Posterior cingulate gyrus (tissue), 11 donors: ENCODE results near the gene IGF2R.

ENCODE experiments used
- DNase-seq, 10 donors: peaks; one replicate each; pipeline versions ENCODE4 v3.0.0 to v3.0.0-alpha.2; 2020 to 2021; ENCODE audit warnings: mixed read lengths in 3 of 10
- intact Hi-C: fragments of 100-400 bp; cut with DNase I; formaldehyde crosslinking; loops from one replicate; pipeline ENCODE4 v1.15.1; 2023

The IGF2R gene

DNA sequence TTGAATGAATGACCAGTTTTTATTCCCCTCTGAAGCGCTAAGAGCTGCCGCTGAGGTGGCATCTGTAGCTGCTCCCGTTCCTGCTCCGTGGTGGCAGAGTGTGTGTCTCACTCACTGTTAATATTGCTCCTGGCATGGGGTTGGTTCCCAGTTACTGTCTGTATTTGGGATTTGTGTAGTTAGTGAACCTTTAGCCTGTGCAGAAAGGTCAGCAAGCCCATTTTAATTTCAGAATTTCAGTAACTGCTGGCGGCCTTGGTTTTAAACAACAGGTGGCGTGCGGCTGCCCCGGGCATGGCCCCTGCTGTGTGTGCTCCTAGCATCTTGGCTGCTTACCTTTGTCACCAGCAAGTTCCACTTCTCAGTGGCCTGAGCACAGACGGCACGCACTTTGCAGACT lies 98.7 kb downstream of the IGF2R start:
- intact Hi-C loops = no loop called here
- no peak for DNase-seq

DNA sequence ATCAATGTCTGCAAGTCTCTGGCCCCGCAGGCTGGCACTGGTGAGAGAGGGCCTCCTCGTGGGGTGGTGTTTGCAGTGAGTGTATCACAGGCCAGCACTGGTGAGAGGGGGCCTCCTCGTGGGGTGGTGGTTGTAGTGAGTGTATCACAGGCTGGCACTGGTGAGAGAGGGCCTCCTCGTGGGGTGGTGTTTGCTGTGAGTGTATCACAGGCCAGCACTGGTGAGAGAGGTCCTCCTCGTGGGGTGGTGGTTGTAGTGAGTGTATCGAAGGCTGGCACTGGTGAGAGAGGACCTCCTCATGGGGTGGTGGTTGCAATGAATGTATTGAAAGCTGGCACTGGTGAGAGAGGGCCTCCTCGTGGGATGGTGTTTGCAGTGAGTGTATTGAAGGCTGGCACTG lies 99.5 kb downstream of the IGF2R start:
- intact Hi-C loops = no loop called here

DNA sequence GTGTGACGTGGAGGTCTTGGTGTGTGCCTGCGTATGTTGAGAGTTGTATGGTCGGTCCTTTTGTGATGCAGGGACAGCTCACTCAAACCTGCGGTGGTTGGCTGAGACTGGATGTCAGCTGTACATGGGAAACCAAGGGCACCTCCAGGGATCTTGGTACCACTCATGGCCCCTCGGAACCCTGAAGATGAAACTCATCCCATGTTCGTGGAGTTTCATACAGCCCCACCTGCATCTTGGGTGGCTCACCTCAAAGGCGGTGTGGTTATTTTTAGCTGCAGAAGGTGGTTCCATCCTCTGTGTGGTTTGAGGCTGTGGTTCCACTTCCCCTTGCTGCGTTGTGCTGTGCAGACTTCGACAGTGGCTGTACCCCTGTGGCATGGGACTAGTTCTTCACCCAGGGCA lies 100.2 kb downstream of the IGF2R start:
- DNase-seq = no peak

More for the DNA sequence above, 99.5 kb downstream of the IGF2R start:
- no peak for DNase-seq

DNA sequence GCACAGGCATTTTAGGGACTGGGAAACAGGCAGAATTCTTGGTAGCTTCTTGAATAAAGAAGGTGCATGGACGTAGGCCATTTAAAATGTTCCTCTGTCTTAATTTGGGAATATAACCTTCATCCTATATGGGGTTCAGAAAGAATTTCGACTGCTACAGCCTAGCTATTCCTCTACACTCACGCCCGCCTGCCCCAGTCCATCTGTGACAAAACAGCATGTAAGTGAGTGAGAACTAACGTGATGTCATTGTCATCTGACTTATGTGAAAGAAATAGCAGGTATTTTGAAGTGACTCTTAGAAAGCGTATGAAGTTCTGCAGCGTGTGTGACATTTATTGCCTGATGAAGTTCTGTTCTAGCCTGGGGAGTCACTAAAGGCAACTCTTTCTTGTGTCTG lies 100.6 kb downstream of the IGF2R start:
- no peak for DNase-seq
- intact Hi-C loops = no loop called here

More for the DNA sequence above, 100.2 kb downstream of the IGF2R start:
- intact Hi-C loops = no loop called here

GRCh38 chr6:160070427-160070826 lies 101.5 kb downstream of the IGF2R start:
- intact Hi-C loops = no loop called here
- DNase-seq = no peak

- no peak for DNase-seq
- intact Hi-C loops = no loop called here
These were observed 101.9 kb downstream of the IGF2R start for GRCh38 chr6:160070831-160071230.

- DNase-seq = peak in 1 of 10 donors; percentile 73
- intact Hi-C loops = no loop called here
These were observed 103.2 kb downstream of the IGF2R start for GRCh38 chr6:160071805-160072690.

DNA sequence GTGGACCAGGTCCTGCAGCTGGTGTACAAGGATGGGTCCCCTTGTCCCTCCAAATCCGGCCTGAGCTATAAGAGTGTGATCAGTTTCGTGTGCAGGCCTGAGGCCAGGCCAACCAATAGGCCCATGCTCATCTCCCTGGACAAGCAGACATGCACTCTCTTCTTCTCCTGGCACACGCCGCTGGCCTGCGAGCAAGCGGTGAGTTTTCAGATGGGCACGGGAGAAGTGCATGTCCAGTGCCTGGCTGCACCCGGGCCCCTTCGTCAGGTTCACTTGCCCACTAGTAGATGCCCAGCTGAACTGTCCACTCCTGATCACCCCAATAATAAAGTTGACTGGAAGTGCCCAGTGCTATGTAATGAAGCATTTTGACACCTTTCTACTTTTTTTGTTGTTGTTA lies 104.4 kb downstream of the IGF2R start:
- intact Hi-C loops = no loop called here
- peak in 1 of 10 donors; percentile 41 for DNase-seq

DNA sequence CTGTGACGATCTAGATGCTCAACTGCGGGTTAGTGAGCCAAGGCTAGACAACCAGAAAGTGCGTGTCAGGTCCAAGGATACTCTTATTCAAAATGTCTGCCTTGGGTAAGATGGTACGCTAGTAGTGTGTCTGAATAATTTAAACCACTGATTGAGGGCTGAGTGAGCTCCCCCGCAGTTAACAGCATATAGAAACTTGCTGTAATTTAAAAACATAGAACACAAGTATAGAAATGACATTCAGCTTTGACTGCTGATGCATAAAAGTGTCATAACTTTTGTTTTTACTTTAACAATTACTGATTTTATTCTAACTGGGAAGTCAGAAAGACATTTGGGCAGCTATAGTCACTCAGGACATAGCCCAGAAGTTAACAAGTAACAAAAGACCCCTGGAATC lies 107.1 kb downstream of the IGF2R start:
- DNase-seq = no peak
- intact Hi-C loops = no loop called here

- peak in 1 of 10 donors; percentile 32 for DNase-seq
- intact Hi-C loops = no loop called here
These were observed 108.1 kb downstream of the IGF2R start for GRCh38 chr6:160077024-160077423.

DNA sequence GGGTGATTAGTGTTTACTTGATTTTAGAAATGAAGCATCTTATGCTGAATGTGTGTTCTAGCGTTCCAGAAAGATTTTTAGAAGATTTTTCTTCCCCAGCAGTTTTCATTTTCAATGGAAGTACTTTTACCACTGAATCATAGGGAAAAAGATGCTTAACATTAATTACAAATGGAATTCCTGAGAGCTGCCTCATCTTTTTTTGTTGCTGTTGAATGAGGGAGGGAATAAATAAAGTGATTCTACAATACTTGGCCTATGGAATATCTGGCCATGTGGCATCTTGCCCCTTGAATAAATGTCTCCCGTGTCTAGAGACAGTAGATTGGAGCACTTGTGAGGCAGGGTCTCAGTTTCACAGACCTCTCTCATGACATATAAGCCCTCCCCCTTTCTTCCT lies 108.6 kb downstream of the IGF2R start:
- DNase-seq = no peak
- intact Hi-C loops = no loop called here

DNA sequence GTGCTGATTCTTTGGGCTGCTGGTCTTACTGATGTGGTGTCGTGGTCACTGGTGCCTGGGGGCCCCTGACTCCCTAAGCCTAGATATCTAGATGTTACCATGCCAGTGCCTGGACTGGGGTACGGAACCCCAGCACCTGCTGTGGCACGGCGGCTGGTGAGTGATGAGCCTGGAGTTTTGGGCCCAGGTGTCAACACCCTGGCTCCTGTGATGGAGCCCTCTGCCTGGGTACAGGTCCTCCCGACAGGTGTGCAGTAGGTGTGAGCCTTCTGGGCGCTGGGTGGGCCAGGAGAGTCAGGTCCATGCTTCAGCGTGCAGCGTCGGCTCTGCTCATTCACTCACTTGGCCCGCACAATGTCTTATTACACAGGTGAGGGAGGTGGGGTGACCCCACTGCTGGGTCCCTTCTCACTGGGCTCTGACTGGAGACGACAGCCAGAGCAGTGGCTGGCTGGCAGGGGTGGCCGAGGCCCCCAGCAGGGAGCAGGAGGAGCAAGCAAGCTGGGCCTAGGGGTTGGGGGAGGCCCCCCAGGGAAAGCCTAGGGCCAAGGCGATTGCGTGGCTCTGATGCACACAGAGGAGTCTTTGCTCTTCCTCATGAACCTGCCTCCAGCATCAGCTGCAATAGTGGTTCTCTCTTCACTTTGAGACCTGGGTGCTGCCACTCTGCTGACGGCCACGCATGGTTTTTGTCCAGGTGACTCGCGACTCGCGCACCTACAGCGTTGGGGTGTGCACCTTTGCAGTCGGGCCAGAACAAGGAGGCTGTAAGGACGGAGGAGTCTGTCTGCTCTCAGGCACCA lies 110.2 kb downstream of the IGF2R start:
- intact Hi-C loops = no loop called here
- peak in 2 of 10 donors; percentile 66 to 70 for DNase-seq

DNA sequence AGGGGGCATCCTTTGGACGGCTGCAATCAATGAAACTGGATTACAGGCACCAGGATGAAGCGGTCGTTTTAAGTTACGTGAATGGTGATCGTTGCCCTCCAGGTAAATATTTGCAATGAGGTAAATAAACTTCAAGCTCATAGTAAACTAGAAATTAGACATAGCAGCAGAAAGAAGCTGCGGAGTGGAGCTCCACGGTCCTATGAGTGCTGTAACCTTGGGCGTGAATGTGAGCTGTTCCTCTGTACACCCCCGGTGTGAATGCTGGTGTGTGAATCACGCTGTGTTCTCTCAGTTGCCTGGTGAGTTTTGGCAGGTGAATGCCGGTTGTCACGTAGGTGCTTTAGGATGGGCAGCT lies 110.8 kb downstream of the IGF2R start:
- peak in 1 of 10 donors; percentile 16 for DNase-seq
- intact Hi-C loops = loop anchor here (10.0 kb wide), 1 partner anchor 215 kb away; no protein-coding TSS in a partner anchor

- DNase-seq = peak in 2 of 10 donors; percentile 52 to 53
- intact Hi-C loops = loop anchor here (10.0 kb wide), 1 partner anchor 215 kb away; no protein-coding TSS in a partner anchor
These were observed 111.2 kb downstream of the IGF2R start for GRCh38 chr6:160080097-160080496.

DNA sequence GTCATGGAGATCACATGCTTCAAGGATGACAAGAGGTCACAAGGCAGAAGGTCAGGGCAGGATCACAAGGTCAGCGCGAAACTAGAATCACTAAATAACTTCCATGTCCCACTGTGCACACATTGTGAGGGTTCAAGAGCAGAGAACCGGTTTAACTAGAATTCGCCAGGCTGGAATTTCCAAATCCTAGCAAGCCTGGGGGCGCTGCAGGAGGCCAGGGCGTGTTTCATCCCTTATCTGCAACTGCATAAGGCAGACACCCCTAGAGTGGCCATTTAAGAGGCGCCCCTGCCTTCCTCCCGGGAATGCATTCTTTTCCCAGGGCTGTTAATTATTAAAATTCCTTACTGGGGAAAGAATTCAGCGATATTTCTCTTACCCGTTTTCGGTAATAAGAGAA lies 112.5 kb downstream of the IGF2R start:
- DNase-seq = peak in 1 of 10 donors; percentile 23
- intact Hi-C loops = loop anchor here (10.0 kb wide), 1 partner anchor 217 kb away; no protein-coding TSS in a partner anchor

DNA sequence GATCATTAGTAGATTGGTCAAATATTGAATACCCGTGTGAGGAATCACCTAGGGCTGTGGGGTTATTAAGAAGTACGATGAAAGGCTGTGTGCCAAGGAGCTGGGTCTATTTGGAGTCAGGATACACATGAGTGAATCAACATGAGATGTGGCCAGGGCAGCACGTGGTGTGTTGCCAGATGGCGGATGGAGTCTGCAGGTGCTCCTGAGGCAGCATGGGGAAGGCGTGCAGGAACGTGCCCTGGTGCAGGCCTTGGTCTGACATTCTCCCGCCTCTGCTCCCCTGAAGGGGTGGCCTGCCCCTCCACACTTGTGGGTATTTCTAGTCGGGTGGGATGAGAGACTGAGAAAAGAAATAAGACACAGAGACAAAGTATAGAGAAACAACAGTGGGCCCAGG lies 113.7 kb downstream of the IGF2R start:
- peak in 2 of 10 donors; percentile 60 to 78 for DNase-seq
- intact Hi-C loops = loop anchor here (10.0 kb wide), 1 partner anchor 218 kb away; no protein-coding TSS in a partner anchor

- intact Hi-C loops = loop anchor here (10.0 kb wide), 1 partner anchor 219 kb away; no protein-coding TSS in a partner anchor
- DNase-seq = peak in 2 of 10 donors; percentile 39 to 76
These were observed 115.4 kb downstream of the IGF2R start for GRCh38 chr6:160084198-160084776.

DNA sequence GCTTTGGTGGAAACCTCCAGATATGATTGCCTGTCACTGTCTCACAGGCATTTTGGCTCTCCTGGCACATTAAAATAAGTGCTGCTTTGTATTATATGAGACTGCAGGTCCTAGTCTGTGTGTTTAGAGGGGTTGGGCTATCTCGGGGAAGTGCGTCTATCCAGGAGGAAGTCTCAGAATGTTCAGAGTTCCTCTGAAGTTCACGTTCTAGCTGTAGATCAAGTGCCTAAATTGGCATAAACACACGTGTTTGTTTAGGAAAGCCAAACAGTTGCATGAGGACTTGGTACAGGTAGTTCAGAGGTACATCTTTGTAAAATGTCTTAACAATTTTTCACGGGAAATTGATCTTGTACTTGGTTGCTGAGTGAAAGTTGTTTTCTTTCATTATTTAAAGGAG lies 116.3 kb downstream of the IGF2R start:
- intact Hi-C loops = loop anchor here (10.0 kb wide), 1 partner anchor 220 kb away; no protein-coding TSS in a partner anchor

DNA sequence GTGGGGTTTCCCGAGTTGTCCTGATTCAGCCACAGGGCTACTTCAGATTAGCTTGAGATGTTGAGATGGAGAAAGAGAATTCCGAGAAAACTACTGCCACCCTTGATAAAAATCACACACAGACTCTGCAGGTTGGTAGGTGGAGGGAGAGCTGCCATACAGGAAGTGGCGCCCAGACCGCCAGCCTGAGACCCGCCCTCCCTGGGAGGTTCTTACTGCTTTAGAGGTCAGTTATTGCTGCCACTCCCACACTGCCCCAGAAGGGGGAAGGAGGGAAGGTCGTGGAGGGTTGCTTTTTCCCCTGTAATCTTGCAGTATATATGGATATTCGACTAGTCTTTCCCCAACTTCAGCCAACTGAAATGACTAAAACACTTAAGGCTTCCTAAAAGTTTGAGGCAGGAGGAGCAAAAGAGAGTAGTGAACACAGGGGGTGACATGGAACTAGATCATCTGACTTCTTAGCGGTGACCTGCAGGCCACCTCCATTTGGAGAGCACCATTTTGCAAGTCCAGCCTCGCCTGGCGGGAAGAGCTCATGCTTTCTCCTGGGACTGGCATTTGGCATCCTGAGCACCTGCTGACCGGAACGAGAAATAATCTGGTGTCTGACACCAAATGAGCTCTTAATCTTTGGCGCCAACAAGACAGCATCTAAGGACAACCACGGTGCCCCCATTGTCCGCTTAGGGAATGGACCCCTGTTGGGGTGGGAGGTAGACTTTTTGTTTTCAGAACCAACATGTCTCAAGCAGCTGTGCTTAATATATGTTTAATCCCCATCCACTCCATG lies 117.0 kb downstream of the IGF2R start:
- DNase-seq = peak in 2 of 10 donors; percentile 28 to 53
- intact Hi-C loops = loop anchor here (10.0 kb wide), 1 partner anchor 221 kb away; no protein-coding TSS in a partner anchor

More for the DNA sequence above, 116.3 kb downstream of the IGF2R start:
- no peak for DNase-seq

- DNase-seq = peak in 2 of 10 donors; percentile 72 to 74
- intact Hi-C loops = loop anchor here (10.0 kb wide), 1 partner anchor 222 kb away; no protein-coding TSS in a partner anchor
These were observed 117.9 kb downstream of the IGF2R start for GRCh38 chr6:160086754-160087153.
